Measurements from ENCODE around the gene PTPN4.

The PTPN4 gene

GRCh38 chr2:119941981-119942513 is 182.3 kb downstream of the PTPN4 start:
- no peak for TF ChIP-seq CTCF (IDR thresholded peaks at IDR 0.05; ENCODE audit: extremely low read depth, missing control alignments)
- no peak for DNase-seq (ENCODE audit: low spot score)

- DNase-seq (ENCODE audit: low spot score), result no peak
- no peak for TF ChIP-seq CTCF (IDR thresholded peaks at IDR 0.05; ENCODE audit: extremely low read depth, missing control alignments)
Observed at GRCh38 chr2:119943058-119943457, 183.3 kb downstream of the PTPN4 start.

- no peak for DNase-seq (ENCODE audit: low spot score)
- no peak for TF ChIP-seq CTCF (IDR thresholded peaks at IDR 0.05; ENCODE audit: extremely low read depth, missing control alignments)
Observed at GRCh38 chr2:119947535-119947934, 187.8 kb downstream of the PTPN4 start.

GRCh38 chr2:119950966-119951365 is 191.2 kb downstream of the PTPN4 start:
- no peak for TF ChIP-seq CTCF (IDR thresholded peaks at IDR 0.05; ENCODE audit: extremely low read depth, missing control alignments)
- DNase-seq (ENCODE audit: low spot score), result no peak

- no peak for DNase-seq (ENCODE audit: low spot score)
- TF ChIP-seq CTCF (IDR thresholded peaks at IDR 0.05; ENCODE audit: extremely low read depth, missing control alignments), result no peak
Observed at GRCh38 chr2:119958670-119959268, 199.0 kb downstream of the PTPN4 start.

- no peak for DNase-seq (ENCODE audit: low spot score)
- no peak for TF ChIP-seq CTCF (IDR thresholded peaks at IDR 0.05; ENCODE audit: extremely low read depth, missing control alignments)
Observed at GRCh38 chr2:119960821-119961220, 201.1 kb downstream of the PTPN4 start.

GRCh38 chr2:119981896-119982295 is 222.2 kb downstream of the PTPN4 start:
- no peak for DNase-seq (ENCODE audit: low spot score)
- TF ChIP-seq CTCF (IDR thresholded peaks at IDR 0.05; ENCODE audit: extremely low read depth, missing control alignments), result no peak

All from GM20000 (cell line).